T-helper 2 cell treated with Interferon-gamma antibody and Interleukin-4, amounts not matched to agents 5 μg/mL and 100 μg/mL, for 36 hours (primary cell): ENCODE measurements around the gene SMIM20.

Experiments
- DNase-seq: peaks from one replicate; pipeline ENCODE4 v3.0.0; 2021; ENCODE audit warnings: low spot score
- H3K27ac Mint-ChIP-seq: one replicate; pipeline ENCODE4 v1.8.0; 2021; ENCODE audit warnings: mild to moderate bottlenecking, mixed read lengths
- H3K27me3 Mint-ChIP-seq: one replicate; pipeline ENCODE4 v1.8.0; 2021; ENCODE audit warnings: low read depth, mixed read lengths
- H3K36me3 Mint-ChIP-seq: one replicate; pipeline ENCODE4 v1.8.0; 2021; ENCODE audit warnings: low read depth, mixed read lengths
- H3K4me1 Mint-ChIP-seq: one replicate; pipeline ENCODE4 v1.8.0; 2021; ENCODE audit warnings: low read depth, mixed read lengths
- H3K4me3 Mint-ChIP-seq: one replicate; pipeline ENCODE4 v1.8.0; 2022; ENCODE audit warnings: mild to moderate bottlenecking, moderate library complexity, mixed read lengths
- H3K9me3 Mint-ChIP-seq: one replicate; pipeline ENCODE4 v1.8.0; 2021; ENCODE audit warnings: mixed read lengths

SMIM20 gene

GRCh38 chr4:25948051-25948450, 34.0 kb downstream of the SMIM20 start:
- Mint-ChIP-seq H3K4me3 (no peak overlapping the region), H3K4me1 (peaks cover 5% of the 10 kb centered on the region), H3K9me3 (no peaks in the 10 kb centered on the region), H3K36me3 (no peaks in the 10 kb centered on the region), H3K27ac (no peak overlapping the region), H3K27me3 (peaks cover 13% of the 10 kb centered on the region)
- no peak for DNase-seq

DNA sequence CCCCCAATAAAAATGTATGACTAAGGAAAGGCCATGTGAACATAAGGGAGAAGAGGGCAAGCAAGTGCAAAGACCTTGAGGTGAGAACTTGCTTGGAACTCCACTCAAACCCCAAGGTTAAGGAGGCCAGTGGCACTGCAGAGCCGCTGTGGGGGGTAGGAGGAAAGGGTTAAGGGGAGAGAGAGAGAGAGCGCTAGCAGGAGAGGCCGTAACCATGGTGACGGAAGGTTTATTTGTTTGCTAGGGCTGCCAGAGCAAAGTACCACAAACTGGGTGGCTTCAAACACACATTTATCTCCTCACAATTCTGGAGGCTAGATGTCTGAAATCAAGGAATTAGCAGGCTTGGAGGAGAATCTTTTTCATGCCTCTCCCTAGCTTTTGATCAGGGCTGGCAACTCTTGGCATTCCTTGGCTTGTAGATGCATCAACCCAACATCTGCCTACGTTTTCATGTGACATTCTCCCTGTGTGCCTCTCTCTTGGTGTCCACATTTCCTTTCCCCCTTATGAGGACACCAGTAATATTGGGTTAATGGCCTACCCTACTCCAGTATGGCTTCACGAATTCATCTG, 35.2 kb downstream of the SMIM20 start:
- Mint-ChIP-seq H3K4me1 (peaks cover 5% of the 10 kb centered on the region), H3K9me3 (no peaks in the 10 kb centered on the region), H3K36me3 (no peaks in the 10 kb centered on the region), H3K4me3 (no peak overlapping the region), H3K27ac (no peak overlapping the region), H3K27me3 (peaks cover 13% of the 10 kb centered on the region)
- no peak for DNase-seq

- no peak overlapping the region for H3K27ac Mint-ChIP-seq
- peaks cover 13% of the 10 kb centered on the region for H3K27me3 Mint-ChIP-seq
- DNase-seq, result no peak
- H3K36me3 Mint-ChIP-seq, result no peaks in the 10 kb centered on the region
- H3K4me3 Mint-ChIP-seq, result no peak overlapping the region
- no peaks in the 10 kb centered on the region for H3K9me3 Mint-ChIP-seq
- H3K4me1 Mint-ChIP-seq, result peaks cover 5% of the 10 kb centered on the region
Measured at GRCh38 chr4:25949994-25950393, 36.0 kb downstream of the SMIM20 start.

DNA sequence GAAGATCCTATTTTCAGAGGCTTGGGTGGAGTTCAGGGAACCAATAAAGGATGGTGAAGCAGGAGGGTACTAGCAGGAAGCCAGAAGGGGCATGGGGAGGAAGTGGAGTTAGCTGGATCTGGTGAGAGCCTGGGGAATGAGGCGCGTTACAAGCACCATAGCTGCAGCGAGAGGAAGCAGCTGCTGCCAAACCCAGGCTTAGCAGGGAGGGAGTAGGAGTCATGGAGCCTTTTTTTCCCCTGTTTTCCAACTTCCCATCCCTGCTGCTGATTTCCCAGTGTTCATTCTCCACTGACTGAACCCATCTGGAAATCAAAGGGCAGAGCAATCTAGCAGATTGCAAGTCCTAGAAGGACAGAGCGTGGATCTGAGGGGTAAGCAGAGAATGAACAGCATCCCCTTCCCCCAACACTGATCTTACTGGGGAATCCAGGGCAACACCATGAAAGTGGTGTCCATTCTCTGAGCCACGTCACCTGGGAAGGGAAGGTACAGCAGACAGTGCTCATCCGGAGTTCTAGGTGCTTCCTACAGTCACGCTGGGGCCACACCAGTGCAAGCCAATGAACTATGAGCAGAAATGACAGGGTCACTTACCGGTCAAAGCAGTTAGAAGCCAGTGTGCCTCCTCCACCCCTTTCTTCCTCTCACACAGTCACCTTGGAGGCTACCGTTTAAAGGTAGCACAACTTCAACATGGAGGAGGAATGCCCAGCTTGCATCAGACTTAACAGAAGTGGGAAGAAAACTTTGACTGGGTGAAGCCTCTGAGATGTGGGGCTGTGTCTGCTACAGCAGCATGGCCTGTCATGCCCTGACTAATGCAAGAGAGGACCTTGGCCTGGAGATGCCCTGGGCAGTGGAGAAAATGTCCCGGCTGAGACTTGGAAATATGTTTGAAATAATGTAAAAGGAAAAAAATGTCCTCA, 36.7 kb downstream of the SMIM20 start:
- peaks cover 13% of the 10 kb centered on the region for H3K27me3 Mint-ChIP-seq
- H3K4me1 Mint-ChIP-seq, result peaks cover 5% of the 10 kb centered on the region
- no peak overlapping the region for H3K27ac Mint-ChIP-seq
- no peaks in the 10 kb centered on the region for H3K9me3 Mint-ChIP-seq
- H3K4me3 Mint-ChIP-seq, result no peak overlapping the region
- H3K36me3 Mint-ChIP-seq, result no peaks in the 10 kb centered on the region
- no peak for DNase-seq

DNA sequence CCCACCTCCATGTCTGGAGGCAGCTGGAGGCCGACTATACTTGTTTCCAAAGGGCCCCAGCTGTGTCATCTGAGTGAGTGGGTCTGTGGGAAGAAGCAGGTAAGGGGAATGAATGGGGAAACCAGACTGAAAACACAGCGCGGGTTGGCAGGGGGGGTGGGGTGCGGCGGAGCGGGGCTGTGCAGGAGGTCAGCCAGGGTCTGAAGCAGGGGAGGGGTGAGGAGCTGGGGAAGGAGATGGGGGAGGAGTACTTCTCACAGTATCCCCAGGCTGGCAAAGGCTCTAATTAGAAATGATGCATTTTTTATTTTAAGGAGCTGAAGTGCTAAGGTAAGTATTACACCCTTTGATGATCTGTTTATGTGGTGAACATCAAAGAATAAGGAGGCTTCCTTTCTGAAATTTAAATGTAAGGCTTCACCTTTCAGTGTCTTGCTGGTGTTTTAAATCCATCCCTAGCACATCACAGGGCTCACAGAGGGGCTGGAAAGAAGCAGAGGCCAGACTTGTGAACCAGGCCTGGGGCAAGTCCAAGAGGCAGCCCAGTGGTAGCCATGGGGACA, 37.5 kb downstream of the SMIM20 start:
- Mint-ChIP-seq H3K27me3 (peaks cover 18% of the 10 kb centered on the region), H3K9me3 (peaks cover 5% of the 10 kb centered on the region), H3K4me1 (peaks cover 5% of the 10 kb centered on the region), H3K27ac (no peak overlapping the region), H3K36me3 (no peaks in the 10 kb centered on the region), H3K4me3 (no peak overlapping the region)
- no peak for DNase-seq

DNA sequence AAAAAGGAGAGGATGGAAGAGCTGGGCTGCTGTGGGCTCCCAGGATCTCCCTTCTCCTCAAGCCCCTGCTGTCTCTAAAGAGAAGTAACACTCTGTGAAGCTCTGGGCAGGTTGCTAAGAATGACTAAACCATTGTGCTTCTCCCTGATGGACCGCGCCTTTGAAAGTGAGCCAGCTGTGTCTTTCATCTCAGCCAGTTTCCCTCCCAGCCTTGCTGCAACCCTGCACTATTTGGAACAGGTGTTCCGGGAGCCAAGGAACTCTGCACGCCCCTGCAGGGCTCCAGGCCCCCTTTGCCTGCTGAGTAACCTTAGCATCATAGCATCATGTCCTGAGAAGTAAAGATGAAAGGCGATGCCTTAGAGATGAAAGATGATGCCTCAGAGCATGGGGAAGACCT, 39.7 kb downstream of the SMIM20 start:
- Mint-ChIP-seq H3K9me3 (peaks cover 6% of the 10 kb centered on the region), H3K4me3 (no peak overlapping the region), H3K27me3 (peaks cover 16% of the 10 kb centered on the region), H3K4me1 (peaks cover 5% of the 10 kb centered on the region), H3K27ac (no peak overlapping the region), H3K36me3 (no peaks in the 10 kb centered on the region)
- no peak for DNase-seq

GRCh38 chr4:25954293-25954904, 40.4 kb downstream of the SMIM20 start:
- Mint-ChIP-seq H3K9me3 (peaks cover 6% of the 10 kb centered on the region), H3K36me3 (no peaks in the 10 kb centered on the region), H3K4me1 (peaks cover 5% of the 10 kb centered on the region), H3K27ac (no peak overlapping the region), H3K27me3 (peaks cover 14% of the 10 kb centered on the region), H3K4me3 (no peak overlapping the region)
- no peak for DNase-seq

- H3K27ac Mint-ChIP-seq, result no peak overlapping the region
- peaks cover 12% of the 10 kb centered on the region for H3K27me3 Mint-ChIP-seq
- peaks cover 6% of the 10 kb centered on the region for H3K9me3 Mint-ChIP-seq
- no peaks in the 10 kb centered on the region for H3K36me3 Mint-ChIP-seq
- no peak for DNase-seq
- no peak overlapping the region for H3K4me3 Mint-ChIP-seq
- peaks cover 5% of the 10 kb centered on the region for H3K4me1 Mint-ChIP-seq
Measured at GRCh38 chr4:25955705-25956104, 41.7 kb downstream of the SMIM20 start.

GRCh38 chr4:25956260-25956659, 42.2 kb downstream of the SMIM20 start:
- peaks cover 12% of the 10 kb centered on the region for H3K27me3 Mint-ChIP-seq
- H3K36me3 Mint-ChIP-seq, result no peaks in the 10 kb centered on the region
- H3K9me3 Mint-ChIP-seq, result peaks cover 6% of the 10 kb centered on the region
- no peak overlapping the region for H3K27ac Mint-ChIP-seq
- DNase-seq, result no peak
- H3K4me3 Mint-ChIP-seq, result no peak overlapping the region
- peaks cover under 1% of the 10 kb centered on the region for H3K4me1 Mint-ChIP-seq

DNA sequence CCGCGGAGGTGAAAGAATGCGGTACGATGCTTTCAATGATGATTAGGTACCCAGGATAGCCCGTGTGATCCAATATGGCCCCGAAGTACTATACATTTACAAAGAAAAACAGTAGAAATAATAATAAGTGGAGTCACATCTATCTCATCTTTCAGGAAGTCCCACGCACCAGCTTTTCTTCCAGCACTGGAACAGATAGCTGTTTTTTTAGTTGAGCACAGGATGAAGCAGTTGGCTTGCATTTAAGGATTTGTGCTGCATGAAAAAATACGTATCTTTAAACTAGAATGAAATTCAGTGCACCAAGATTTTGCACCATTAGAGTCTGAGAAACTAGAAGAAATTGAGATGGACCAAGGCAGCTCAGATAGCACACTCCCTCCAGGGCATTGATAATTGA, 44.1 kb downstream of the SMIM20 start:
- H3K27ac Mint-ChIP-seq, result no peak overlapping the region
- H3K4me3 Mint-ChIP-seq, result no peak overlapping the region
- H3K9me3 Mint-ChIP-seq, result peaks cover 6% of the 10 kb centered on the region
- H3K4me1 Mint-ChIP-seq, result no peaks in the 10 kb centered on the region
- H3K27me3 Mint-ChIP-seq, result peaks cover 12% of the 10 kb centered on the region
- no peaks in the 10 kb centered on the region for H3K36me3 Mint-ChIP-seq
- no peak for DNase-seq

GRCh38 chr4:25962393-25962792, 48.4 kb downstream of the SMIM20 start:
- peaks cover 9% of the 10 kb centered on the region for H3K27me3 Mint-ChIP-seq
- no peak overlapping the region for H3K27ac Mint-ChIP-seq
- H3K36me3 Mint-ChIP-seq, result no peaks in the 10 kb centered on the region
- no peak for DNase-seq
- no peak overlapping the region for H3K4me3 Mint-ChIP-seq
- no peaks in the 10 kb centered on the region for H3K4me1 Mint-ChIP-seq
- H3K9me3 Mint-ChIP-seq, result no peaks in the 10 kb centered on the region

GRCh38 chr4:25965629-25966028, 51.6 kb downstream of the SMIM20 start:
- no peaks in the 10 kb centered on the region for H3K9me3 Mint-ChIP-seq
- H3K27ac Mint-ChIP-seq, result no peak overlapping the region
- H3K4me3 Mint-ChIP-seq, result no peak overlapping the region
- DNase-seq, result no peak
- H3K27me3 Mint-ChIP-seq, result peaks cover 5% of the 10 kb centered on the region
- peaks cover 3% of the 10 kb centered on the region for H3K4me1 Mint-ChIP-seq
- H3K36me3 Mint-ChIP-seq, result no peaks in the 10 kb centered on the region

DNA sequence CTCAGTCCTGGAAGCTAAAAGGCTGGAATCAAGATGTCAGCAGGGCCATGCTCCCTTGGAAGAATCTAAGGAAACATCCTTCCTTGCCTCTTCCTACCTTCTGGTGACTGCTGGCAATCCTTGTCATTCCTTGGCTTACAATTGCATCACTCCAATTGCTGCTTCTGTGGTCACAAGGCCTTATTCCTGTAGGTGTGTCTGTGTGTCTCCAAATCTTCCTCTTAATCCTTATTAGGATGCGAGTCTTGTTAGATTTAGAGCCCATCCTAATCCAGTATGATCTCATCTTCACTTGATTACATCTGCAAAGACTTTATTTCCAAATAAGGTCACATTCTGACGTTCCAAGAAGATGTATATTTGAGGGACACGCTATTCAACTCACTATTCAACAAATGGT, 52.2 kb downstream of the SMIM20 start:
- peaks cover 3% of the 10 kb centered on the region for H3K4me1 Mint-ChIP-seq
- no peak overlapping the region for H3K27ac Mint-ChIP-seq
- DNase-seq, result no peak
- H3K27me3 Mint-ChIP-seq, result peaks cover 5% of the 10 kb centered on the region
- H3K9me3 Mint-ChIP-seq, result no peaks in the 10 kb centered on the region
- H3K4me3 Mint-ChIP-seq, result no peak overlapping the region
- H3K36me3 Mint-ChIP-seq, result no peaks in the 10 kb centered on the region
